ENCODE data around the gene SMTN. TPM values are rescaled to one million over a fixed set of nuclear protein-coding genes. Genes with fewer than 3 reads are reported as not detected.

Gene SMTN
- total RNA-seq, 1 experiment from 2014 or later = 80.2 TPM

DNA sequence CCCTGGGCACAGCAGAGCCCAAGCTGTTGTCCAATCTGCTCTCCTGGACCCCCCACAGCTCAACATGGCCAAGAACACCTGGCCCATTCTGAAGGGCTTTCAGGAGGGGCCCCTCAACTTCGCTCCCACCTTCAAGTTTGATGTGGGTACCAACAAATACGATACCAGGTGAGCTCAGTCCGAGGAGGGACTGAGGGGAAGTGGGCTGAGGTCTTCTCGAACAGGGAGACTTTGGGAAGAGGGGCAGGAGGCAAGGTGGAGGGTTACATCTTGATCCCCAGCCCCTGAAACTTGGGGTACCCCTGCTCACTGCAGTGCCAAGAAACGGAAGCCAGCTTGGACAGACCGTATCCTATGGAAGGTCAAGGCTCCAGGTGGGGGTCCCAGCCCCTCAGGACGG is 47.0 kb downstream of the SMTN start:
- no TSS peak for BruUV-seq (replicated peaks)
- H3K27ac Mint-ChIP-seq (ENCODE audit: low read depth, unreplicated experiment) = no peak overlapping the region
- no peak overlapping the region for H3K4me3 Mint-ChIP-seq (ENCODE audit: unreplicated experiment)
- TF ChIP-seq, protein P1, sequence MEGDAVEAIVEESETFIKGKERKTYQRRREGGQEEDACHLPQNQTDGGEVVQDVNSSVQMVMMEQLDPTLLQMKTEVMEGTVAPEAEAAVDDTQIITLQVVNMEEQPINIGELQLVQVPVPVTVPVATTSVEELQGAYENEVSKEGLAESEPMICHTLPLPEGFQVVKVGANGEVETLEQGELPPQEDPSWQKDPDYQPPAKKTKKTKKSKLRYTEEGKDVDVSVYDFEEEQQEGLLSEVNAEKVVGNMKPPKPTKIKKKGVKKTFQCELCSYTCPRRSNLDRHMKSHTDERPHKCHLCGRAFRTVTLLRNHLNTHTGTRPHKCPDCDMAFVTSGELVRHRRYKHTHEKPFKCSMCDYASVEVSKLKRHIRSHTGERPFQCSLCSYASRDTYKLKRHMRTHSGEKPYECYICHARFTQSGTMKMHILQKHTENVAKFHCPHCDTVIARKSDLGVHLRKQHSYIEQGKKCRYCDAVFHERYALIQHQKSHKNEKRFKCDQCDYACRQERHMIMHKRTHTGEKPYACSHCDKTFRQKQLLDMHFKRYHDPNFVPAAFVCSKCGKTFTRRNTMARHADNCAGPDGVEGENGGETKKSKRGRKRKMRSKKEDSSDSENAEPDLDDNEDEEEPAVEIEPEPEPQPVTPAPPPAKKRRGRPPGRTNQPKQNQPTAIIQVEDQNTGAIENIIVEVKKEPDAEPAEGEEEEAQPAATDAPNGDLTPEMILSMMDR (IDR thresholded peaks at IDR 0.05; ENCODE audit: unreplicated experiment) = no peak
- intact Hi-C loops (cut with micrococcal nuclease) = no loop called here
- H3K9me3 Mint-ChIP-seq (ENCODE audit: unreplicated experiment) = no peaks in the 10 kb centered on the region
- H3K27me3 Mint-ChIP-seq (ENCODE audit: insufficient read depth, unreplicated experiment) = no peaks in the 10 kb centered on the region
- no peaks in the 10 kb centered on the region for H3K36me3 Mint-ChIP-seq (ENCODE audit: insufficient read depth, unreplicated experiment)
- CTCF ChIA-PET = interaction anchor here (0.6 to 1.7 kb wide), 4 partner anchors 20 to 272 kb away, joined by 3 to 6 read pairs (median 4); partner anchors contain the start of gene SELENOM
- H3K4me1 Mint-ChIP-seq (ENCODE audit: insufficient read depth, unreplicated experiment) = no peaks in the 10 kb centered on the region
- POLR2A ChIA-PET = no interaction called here
- no peak for DNase-seq (ENCODE audit: unreplicated experiment)

DNA sequence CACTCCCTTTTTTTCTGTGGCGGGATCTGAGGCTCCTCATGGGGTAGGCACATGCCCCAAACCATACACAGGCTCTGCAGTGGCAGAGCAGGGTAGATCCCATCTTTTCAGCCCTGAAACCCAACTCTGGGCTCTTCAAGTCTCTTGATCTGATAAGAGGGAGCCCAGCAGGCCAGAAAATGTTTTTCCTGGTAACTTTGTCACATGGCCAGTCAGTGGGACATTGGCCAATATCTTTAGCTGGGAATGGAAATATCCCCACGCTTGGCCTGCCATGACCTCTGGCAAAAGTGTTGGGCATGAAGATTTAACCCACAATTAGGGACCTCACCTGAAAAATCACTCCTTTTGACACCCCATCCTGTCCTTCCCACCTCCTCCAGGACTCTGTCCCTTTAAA is 49.8 kb downstream of the SMTN start:
- no peak overlapping the region for H3K27ac Mint-ChIP-seq (ENCODE audit: low read depth, unreplicated experiment)
- H3K9me3 Mint-ChIP-seq (ENCODE audit: unreplicated experiment) = no peaks in the 10 kb centered on the region
- BruUV-seq (replicated peaks) = no TSS peak
- no peak for DNase-seq (ENCODE audit: unreplicated experiment)
- intact Hi-C loops (cut with micrococcal nuclease) = no loop called here
- CTCF ChIA-PET = interaction anchor here (0.6 to 1.5 kb wide), 2 partner anchors 18 to 686 kb away, joined by 3 to 4 read pairs; no protein-coding TSS in a partner anchor
- TF ChIP-seq, protein P1 (IDR thresholded peaks at IDR 0.05; ENCODE audit: unreplicated experiment) = no peak
- H3K4me3 Mint-ChIP-seq (ENCODE audit: unreplicated experiment) = no peak overlapping the region
- no peaks in the 10 kb centered on the region for H3K4me1 Mint-ChIP-seq (ENCODE audit: insufficient read depth, unreplicated experiment)
- H3K36me3 Mint-ChIP-seq (ENCODE audit: insufficient read depth, unreplicated experiment) = no peaks in the 10 kb centered on the region
- POLR2A ChIA-PET = no interaction called here
- no peaks in the 10 kb centered on the region for H3K27me3 Mint-ChIP-seq (ENCODE audit: insufficient read depth, unreplicated experiment)

DNA sequence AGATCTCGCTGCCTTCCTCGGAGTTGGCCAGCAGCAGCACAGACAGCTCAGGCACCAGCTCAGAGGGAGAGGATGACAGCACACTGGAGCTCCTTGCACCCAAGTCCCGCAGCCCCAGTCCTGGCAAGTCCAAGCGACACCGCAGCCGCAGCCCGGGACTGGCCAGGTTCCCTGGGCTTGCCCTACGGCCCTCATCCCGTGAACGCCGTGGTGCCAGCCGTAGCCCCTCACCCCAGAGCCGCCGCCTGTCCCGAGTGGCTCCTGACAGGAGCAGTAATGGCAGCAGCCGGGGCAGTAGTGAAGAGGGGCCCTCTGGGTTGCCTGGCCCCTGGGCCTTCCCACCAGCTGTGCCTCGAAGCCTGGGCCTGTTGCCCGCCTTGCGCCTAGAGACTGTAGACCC is 52.8 kb downstream of the SMTN start:
- ChIA-PET CTCF (interaction anchor here (0.6 kb wide), 2 partner anchors 158 to 378 kb away, joined by 3 read pairs; no protein-coding TSS in a partner anchor), POLR2A (interaction anchor here (0.6 to 1.1 kb wide), 2 partner anchors 10 to 148 kb away, joined by 3 read pairs; no protein-coding TSS in a partner anchor)
- no peak overlapping the region for H3K27ac Mint-ChIP-seq (ENCODE audit: low read depth, unreplicated experiment)
- BruUV-seq (replicated peaks) = no TSS peak
- H3K36me3 Mint-ChIP-seq (ENCODE audit: insufficient read depth, unreplicated experiment) = no peaks in the 10 kb centered on the region
- TF ChIP-seq, protein P1 (IDR thresholded peaks at IDR 0.05; ENCODE audit: unreplicated experiment) = no peak
- no peak for DNase-seq (ENCODE audit: unreplicated experiment)
- no peaks in the 10 kb centered on the region for H3K9me3 Mint-ChIP-seq (ENCODE audit: unreplicated experiment)
- H3K4me1 Mint-ChIP-seq (ENCODE audit: insufficient read depth, unreplicated experiment) = no peaks in the 10 kb centered on the region
- no peaks in the 10 kb centered on the region for H3K27me3 Mint-ChIP-seq (ENCODE audit: insufficient read depth, unreplicated experiment)
- intact Hi-C loops (cut with micrococcal nuclease) = no loop called here
- H3K4me3 Mint-ChIP-seq (ENCODE audit: unreplicated experiment) = no peak overlapping the region

DNA sequence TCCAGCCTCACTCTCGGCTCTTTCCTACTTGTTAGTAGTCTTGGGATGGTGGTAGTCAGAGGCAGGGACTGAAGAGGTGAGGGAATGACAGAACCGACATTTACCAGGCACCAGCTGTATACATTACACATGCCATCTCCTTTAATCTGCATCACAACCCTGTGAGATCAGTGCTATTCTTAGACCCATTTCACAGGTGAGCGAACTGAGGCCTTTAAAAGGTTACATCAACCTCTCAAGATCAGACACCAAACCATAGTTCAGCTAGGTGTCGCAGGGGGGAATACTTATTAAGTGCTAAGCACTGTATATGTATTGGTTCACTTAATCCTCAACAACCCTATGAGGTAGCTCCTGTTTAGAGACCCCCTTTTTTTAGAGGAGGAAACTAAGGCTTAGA is 53.6 kb downstream of the SMTN start:
- Mint-ChIP-seq H3K27ac (ENCODE audit: low read depth, unreplicated experiment) (no peak overlapping the region), H3K4me1 (ENCODE audit: insufficient read depth, unreplicated experiment) (no peaks in the 10 kb centered on the region), H3K9me3 (ENCODE audit: unreplicated experiment) (no peaks in the 10 kb centered on the region), H3K36me3 (ENCODE audit: insufficient read depth, unreplicated experiment) (no peaks in the 10 kb centered on the region), H3K4me3 (ENCODE audit: unreplicated experiment) (no peak overlapping the region), H3K27me3 (ENCODE audit: insufficient read depth, unreplicated experiment) (no peaks in the 10 kb centered on the region)
- ChIA-PET POLR2A (no interaction called here), CTCF (interaction anchor here (0.6 kb wide), 2 partner anchors 27 to 158 kb away, joined by 3 read pairs; partner anchors contain the start of gene SELENOM)
- DNase-seq (ENCODE audit: unreplicated experiment) = no peak
- intact Hi-C loops (cut with micrococcal nuclease) = no loop called here
- TF ChIP-seq, protein P1 (IDR thresholded peaks at IDR 0.05; ENCODE audit: unreplicated experiment) = no peak
- BruUV-seq (replicated peaks) = no TSS peak

Measured in MCF 10A (cell line).